ENCODE data around the gene MYO3A. TPM values are rescaled to one million over a fixed set of nuclear protein-coding genes. Genes with fewer than 3 reads are reported as not detected.

MYO3A gene
- total and polyA plus RNA-seq, 4 donors, result 0.33 TPM; not detected in 2

- Histone ChIP-seq H3K9ac (ENCODE audit: low read depth in 1 of 2, low read length in 2 of 2) (no peak overlapping the region), H3K4me1 (ENCODE audit: control insufficient read depth in 4 of 4, insufficient read depth in 4 of 4, low read length in 3 of 4) (no peaks in the 10 kb centered on the region), H3K4me3 (ENCODE audit: low read depth in 1 of 3, low read length in 3 of 3) (no peak overlapping the region), H3K27ac (ENCODE audit: low read depth in 1 of 2, low read length in 2 of 2) (no peak overlapping the region), H3K36me3 (ENCODE audit: control insufficient read depth in 4 of 4, insufficient read depth in 3 of 4, low read depth in 1 of 4, low read length in 3 of 4) (no peaks in the 10 kb centered on the region), H3K27me3 (ENCODE audit: control insufficient read depth in 4 of 4, insufficient read depth in 4 of 4, low read length in 3 of 4) (peaks cover 0 to 6% (median 0%) of the 10 kb centered on the region in 4 donors), H3K9me3 (ENCODE audit: control insufficient read depth in 4 of 4, low read length in 3 of 4) (no peaks in the 10 kb centered on the region)
- no peak for TF ChIP-seq RAD21 (IDR thresholded peaks at IDR 0.05)
- no peak for TF ChIP-seq GABPA (IDR thresholded peaks at IDR 0.05 in 1 of 2, conservative IDR thresholded peaks at IDR 0.05 in 1 of 2)
- TF ChIP-seq, protein P1, sequence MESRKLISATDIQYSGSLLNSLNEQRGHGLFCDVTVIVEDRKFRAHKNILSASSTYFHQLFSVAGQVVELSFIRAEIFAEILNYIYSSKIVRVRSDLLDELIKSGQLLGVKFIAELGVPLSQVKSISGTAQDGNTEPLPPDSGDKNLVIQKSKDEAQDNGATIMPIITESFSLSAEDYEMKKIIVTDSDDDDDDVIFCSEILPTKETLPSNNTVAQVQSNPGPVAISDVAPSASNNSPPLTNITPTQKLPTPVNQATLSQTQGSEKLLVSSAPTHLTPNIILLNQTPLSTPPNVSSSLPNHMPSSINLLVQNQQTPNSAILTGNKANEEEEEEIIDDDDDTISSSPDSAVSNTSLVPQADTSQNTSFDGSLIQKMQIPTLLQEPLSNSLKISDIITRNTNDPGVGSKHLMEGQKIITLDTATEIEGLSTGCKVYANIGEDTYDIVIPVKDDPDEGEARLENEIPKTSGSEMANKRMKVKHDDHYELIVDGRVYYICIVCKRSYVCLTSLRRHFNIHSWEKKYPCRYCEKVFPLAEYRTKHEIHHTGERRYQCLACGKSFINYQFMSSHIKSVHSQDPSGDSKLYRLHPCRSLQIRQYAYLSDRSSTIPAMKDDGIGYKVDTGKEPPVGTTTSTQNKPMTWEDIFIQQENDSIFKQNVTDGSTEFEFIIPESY (IDR thresholded peaks at IDR 0.05), result no peak
- TF ChIP-seq, protein P2, sequence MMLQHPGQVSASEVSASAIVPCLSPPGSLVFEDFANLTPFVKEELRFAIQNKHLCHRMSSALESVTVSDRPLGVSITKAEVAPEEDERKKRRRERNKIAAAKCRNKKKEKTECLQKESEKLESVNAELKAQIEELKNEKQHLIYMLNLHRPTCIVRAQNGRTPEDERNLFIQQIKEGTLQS (IDR thresholded peaks at IDR 0.05), result no peak
- TF ChIP-seq FOXA1 (IDR thresholded peaks at IDR 0.05), result no peak
- TF ChIP-seq HNF4A (conservative IDR thresholded peaks at IDR 0.05), result no peak
- TF ChIP-seq NR2F2 (IDR thresholded peaks at IDR 0.05), result no peak
- TF ChIP-seq YY1 (IDR thresholded peaks at IDR 0.05), result no peak
- no peak for TF ChIP-seq CTCF (IDR thresholded peaks at IDR 0.05; ENCODE audit: low read depth, low read length, missing input control)
- TF ChIP-seq SP1 (IDR thresholded peaks at IDR 0.05), result no peak
- TF ChIP-seq JUND (IDR thresholded peaks at IDR 0.05), result no peak
- TF ChIP-seq EGR1 (IDR thresholded peaks at IDR 0.05; ENCODE audit: low read depth in 2 of 2), result no peak
- no peak for TF ChIP-seq RXRA (IDR thresholded peaks at IDR 0.05)
- TF ChIP-seq, protein P3, sequence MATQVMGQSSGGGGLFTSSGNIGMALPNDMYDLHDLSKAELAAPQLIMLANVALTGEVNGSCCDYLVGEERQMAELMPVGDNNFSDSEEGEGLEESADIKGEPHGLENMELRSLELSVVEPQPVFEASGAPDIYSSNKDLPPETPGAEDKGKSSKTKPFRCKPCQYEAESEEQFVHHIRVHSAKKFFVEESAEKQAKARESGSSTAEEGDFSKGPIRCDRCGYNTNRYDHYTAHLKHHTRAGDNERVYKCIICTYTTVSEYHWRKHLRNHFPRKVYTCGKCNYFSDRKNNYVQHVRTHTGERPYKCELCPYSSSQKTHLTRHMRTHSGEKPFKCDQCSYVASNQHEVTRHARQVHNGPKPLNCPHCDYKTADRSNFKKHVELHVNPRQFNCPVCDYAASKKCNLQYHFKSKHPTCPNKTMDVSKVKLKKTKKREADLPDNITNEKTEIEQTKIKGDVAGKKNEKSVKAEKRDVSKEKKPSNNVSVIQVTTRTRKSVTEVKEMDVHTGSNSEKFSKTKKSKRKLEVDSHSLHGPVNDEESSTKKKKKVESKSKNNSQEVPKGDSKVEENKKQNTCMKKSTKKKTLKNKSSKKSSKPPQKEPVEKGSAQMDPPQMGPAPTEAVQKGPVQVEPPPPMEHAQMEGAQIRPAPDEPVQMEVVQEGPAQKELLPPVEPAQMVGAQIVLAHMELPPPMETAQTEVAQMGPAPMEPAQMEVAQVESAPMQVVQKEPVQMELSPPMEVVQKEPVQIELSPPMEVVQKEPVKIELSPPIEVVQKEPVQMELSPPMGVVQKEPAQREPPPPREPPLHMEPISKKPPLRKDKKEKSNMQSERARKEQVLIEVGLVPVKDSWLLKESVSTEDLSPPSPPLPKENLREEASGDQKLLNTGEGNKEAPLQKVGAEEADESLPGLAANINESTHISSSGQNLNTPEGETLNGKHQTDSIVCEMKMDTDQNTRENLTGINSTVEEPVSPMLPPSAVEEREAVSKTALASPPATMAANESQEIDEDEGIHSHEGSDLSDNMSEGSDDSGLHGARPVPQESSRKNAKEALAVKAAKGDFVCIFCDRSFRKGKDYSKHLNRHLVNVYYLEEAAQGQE (IDR thresholded peaks at IDR 0.05), result no peak
- no peak for TF ChIP-seq FOXA2 (IDR thresholded peaks at IDR 0.05)
- no peak for TF ChIP-seq TAF1 (conservative IDR thresholded peaks at IDR 0.05)
- no peak for TF ChIP-seq MAX (IDR thresholded peaks at IDR 0.05)
- DNase-seq (ENCODE audit: low spot score), result no peak
- 80% methylated on average over 4 of the region's 4 CpGs for WGBS
These were observed 31.6 kb downstream of the MYO3A start for GRCh38 chr10:25965584-25965983.

Data from liver (tissue), 9 donors.